Brain pericyte (primary cell): ENCODE data around the gene POU2AF2.

Experiments used
- DNase-seq: peaks from one replicate; pipeline ENCODE4 v3.0.0-alpha.2; 2012; ENCODE audit warnings: low read depth, low spot score

The POU2AF2 gene

DNA sequence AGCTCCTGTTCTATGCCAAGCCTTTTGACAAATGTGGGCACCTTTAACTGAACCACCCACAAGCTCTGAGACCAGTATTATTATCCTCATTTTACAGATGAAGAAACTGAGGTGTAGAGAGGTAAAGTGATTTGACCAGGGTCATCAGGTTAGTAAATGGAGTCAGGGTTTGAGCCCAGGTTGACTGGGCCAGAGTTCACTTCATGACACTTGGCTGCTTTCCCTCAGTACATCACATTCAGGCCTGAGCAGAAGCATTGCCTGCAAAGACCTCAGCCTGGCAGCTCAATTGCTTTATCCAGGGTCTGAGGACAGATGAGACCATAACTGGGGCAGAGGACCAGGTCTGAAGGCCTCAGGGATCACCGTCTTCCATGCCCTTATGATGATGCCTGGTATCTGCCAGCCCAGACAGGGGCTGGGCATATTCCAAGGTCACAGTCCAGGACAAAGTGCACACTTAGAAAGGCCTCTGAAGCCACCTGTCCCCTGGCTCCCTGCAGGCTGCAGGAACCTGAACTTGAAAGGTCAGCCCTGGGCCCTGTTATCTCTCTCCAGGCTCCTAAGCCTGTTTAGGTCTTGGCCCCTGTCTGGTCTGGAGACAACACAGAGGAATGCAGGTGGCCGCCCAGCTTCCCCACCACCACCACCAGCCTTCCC, 84.8 kb downstream of the POU2AF2 start:
- DNase-seq = no peak

DNA sequence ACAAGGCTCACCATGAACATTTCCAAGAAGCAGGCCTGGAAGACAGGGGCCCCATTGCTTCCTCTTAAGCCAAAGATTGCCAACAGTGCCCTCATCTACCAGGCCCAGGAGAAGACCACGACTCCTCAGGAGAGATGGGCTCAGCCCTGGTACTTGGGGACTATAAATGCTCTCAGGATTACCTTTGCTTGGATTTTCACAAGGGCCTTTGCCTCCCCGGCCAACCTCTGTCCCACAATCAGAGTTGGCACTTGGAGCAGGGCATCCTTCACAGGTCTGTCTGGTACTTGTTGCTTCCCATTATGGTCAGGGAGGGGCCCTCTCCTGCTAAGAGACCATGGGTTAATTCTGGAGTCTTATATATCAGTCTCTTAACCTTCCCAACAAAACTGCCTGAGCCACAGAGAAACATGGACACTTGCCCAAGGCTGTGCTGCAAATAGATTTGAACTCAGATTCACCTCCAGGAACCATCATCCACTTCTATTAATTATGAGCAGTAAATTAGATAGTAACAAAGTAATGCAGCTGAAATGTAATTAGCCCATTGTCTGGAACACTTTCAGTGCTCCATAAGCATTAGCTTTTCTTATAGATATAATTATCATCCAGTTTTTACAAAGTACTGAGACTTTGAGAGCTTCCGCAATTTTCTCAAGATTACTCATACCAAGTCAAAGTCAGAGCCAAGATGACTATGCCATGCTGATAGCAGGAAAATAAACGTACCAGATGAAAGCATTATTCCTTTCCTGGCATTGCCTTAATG, 86.4 kb downstream of the POU2AF2 start:
- no peak for DNase-seq

DNA sequence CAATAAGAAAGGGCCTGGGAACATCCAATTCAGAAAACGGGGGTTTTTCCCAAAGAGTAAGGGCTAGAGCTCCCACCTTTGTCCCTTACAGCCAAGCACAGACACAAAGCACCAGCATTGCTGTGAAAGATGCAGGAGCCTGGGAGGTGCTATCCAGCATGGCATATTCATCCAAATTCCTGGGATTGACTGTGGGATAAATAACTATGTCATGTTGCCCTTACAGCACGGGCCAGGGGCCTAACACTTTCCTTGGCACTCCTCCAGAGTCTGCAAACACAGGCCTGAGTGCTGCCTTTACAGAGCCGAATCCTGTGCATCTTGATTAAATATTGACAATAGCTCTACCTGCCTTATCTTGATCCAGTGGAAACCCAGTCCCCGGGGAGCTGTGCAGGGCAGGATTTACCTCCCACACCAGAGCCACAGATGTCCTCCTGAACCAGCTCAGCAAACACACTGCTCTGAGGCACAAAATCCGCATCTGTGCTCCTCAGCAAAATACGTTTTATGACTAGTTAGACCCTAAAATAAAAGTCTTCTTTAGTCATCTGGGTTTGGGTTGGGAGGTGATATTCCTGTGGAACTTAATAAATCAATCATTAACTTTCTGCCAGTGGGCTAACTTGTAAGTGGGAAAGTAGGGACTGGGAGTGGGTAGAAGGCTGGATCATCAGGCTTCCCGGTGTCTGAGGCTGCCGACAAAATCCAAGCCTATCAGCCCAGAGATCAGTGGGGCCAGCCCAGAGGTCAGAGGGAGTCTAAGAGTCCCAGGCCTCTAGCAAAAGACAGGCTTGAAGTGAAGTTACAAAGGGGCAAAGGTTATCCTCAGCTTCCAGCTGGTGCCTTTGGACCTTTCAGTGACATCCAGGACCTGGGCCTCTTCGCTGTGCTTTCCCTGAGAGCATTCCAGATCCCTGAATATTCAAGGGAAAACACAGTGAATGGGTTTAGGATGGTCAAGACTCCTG, 89.3 kb downstream of the POU2AF2 start:
- no peak for DNase-seq

DNA sequence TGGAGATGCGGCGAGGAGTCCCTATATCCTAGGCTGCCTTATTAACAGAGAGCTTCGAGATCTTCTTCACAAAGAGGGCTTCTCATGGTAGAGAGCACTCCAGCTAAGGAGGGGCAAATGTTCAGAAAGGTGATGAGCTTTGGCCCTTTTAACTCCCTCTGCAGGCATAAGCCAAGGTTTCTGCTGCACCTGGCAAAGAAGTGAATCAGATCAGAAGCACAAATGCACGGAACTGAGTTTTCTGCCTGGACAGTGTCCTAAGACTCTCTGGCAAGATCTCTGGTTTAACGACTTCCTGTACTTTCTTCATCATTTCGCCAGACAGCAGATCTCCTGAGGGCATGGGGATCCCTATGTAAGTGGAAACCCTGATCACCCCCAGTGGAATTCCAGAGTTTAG, 90.0 kb downstream of the POU2AF2 start:
- no peak for DNase-seq
